ENCODE measurements around the gene ARHGAP15.

Gene ARHGAP15

DNA sequence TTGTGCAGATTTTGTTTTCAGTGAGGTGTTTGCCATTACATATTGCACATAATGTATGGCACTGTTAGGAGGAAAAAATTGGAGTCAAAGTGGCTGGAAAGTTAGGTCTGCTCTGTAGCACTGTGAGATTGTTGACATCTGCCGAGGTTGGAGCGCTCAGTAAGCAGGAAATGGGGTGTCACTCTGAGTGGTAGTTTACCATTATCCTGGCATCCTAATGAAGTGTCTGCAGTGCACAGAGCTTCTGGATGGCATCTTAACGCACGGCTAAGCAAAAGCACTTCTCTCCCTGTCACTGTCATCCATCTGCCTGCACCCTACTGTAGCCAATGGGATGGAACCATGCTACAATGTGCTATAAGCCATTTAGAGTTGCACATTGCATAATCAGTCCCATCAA lies 561.9 kb downstream of the ARHGAP15 start:
- Histone ChIP-seq H3K27ac (no peak overlapping the region), H3K4me3 (no peak overlapping the region)
- no peak for DNase-seq (ENCODE audit: low spot score)
- TF ChIP-seq, protein P1, sequence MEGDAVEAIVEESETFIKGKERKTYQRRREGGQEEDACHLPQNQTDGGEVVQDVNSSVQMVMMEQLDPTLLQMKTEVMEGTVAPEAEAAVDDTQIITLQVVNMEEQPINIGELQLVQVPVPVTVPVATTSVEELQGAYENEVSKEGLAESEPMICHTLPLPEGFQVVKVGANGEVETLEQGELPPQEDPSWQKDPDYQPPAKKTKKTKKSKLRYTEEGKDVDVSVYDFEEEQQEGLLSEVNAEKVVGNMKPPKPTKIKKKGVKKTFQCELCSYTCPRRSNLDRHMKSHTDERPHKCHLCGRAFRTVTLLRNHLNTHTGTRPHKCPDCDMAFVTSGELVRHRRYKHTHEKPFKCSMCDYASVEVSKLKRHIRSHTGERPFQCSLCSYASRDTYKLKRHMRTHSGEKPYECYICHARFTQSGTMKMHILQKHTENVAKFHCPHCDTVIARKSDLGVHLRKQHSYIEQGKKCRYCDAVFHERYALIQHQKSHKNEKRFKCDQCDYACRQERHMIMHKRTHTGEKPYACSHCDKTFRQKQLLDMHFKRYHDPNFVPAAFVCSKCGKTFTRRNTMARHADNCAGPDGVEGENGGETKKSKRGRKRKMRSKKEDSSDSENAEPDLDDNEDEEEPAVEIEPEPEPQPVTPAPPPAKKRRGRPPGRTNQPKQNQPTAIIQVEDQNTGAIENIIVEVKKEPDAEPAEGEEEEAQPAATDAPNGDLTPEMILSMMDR (IDR thresholded peaks at IDR 0.05) = no peak

GRCh38 chr2:143692162-143692561 lies 562.9 kb downstream of the ARHGAP15 start:
- TF ChIP-seq, protein P1 (IDR thresholded peaks at IDR 0.05) = no peak
- Histone ChIP-seq H3K27ac (no peak overlapping the region), H3K4me3 (no peak overlapping the region)
- DNase-seq (ENCODE audit: low spot score) = no peak

- no peak overlapping the region for H3K4me3 ChIP-seq
- no peak overlapping the region for H3K27ac ChIP-seq
- TF ChIP-seq, protein P1 (IDR thresholded peaks at IDR 0.05) = no peak
- no peak for DNase-seq (ENCODE audit: low spot score)
Observed at GRCh38 chr2:143692967-143693366, 563.7 kb downstream of the ARHGAP15 start.

GRCh38 chr2:143694335-143694734 lies 565.1 kb downstream of the ARHGAP15 start:
- no peak overlapping the region for H3K27ac ChIP-seq
- TF ChIP-seq, protein P1 (IDR thresholded peaks at IDR 0.05) = no peak
- no peak overlapping the region for H3K4me3 ChIP-seq
- no peak for DNase-seq (ENCODE audit: low spot score)

DNA sequence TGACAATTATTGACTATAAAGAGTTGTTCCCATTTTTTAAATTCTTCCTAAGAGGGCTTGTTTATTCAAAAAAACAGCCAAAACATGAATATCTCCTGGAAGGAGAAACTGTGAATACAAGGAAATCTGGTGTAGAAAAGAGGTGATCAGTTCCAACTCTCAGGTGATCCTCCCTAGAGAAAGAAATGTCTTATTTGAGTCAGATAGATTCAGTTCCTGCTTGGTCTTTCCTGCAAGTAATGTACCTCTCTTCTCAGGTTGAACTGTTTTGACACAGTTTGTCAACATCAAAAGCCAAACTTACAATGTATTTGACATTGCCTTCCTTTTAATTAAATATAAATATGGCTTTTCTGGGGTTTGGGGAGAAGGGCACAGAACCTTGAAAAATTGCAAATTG lies 567.4 kb downstream of the ARHGAP15 start:
- no peak overlapping the region for H3K4me3 ChIP-seq

GRCh38 chr2:143697744-143698143 lies 568.5 kb downstream of the ARHGAP15 start:
- H3K27ac ChIP-seq = no peak overlapping the region
- DNase-seq (ENCODE audit: low spot score) = no peak
- TF ChIP-seq, protein P1 (IDR thresholded peaks at IDR 0.05) = no peak
- no peak overlapping the region for H3K4me3 ChIP-seq

More for the DNA sequence above, 567.4 kb downstream of the ARHGAP15 start:
- TF ChIP-seq, protein P1 (IDR thresholded peaks at IDR 0.05) = no peak
- H3K27ac ChIP-seq = no peak overlapping the region
- DNase-seq (ENCODE audit: low spot score) = no peak

- TF ChIP-seq, protein P1 (IDR thresholded peaks at IDR 0.05) = no peak
- H3K27ac ChIP-seq = no peak overlapping the region
- no peak overlapping the region for H3K4me3 ChIP-seq
- DNase-seq (ENCODE audit: low spot score) = no peak
Observed at GRCh38 chr2:143698352-143698751, 569.1 kb downstream of the ARHGAP15 start.

Measured in coronary artery (tissue), 2 donors.